GM12865 (cell line): ENCODE results near the gene QRFP.
A peak's percentile ranks its signal among the peaks of the same experiment; 100 is the strongest.

Source experiments
- DNase-seq: peaks from one replicate; pipeline ENCODE4 v3.0.0; 2010; ENCODE audit warnings: low read depth
- H3K4me3 ChIP-seq: 2 replicates; pipeline ENCODE4 v1.5.1; 2011; ENCODE audit warnings: mild to moderate bottlenecking, low read depth, low read length, control low read depth
- CTCF ChIP-seq: IDR thresholded peaks from 2 replicates; pipeline ENCODE4 v1.5.1; 2011; ENCODE audit warnings: low read length, control low read depth, low read depth, inconsistent platforms; ENCODE audit not compliant: insufficient read depth; ENCODE audit errors: missing control alignments

Gene QRFP

GRCh38 chr9:130870491-130871381, 25.9 kb downstream of the QRFP start:
- no peak overlapping the region for H3K4me3 ChIP-seq
- DNase-seq = peak; percentile 67
- TF ChIP-seq CTCF = no peak

GRCh38 chr9:130869250-130869649, 27.4 kb downstream of the QRFP start:
- no peak for DNase-seq

GRCh38 chr9:130868230-130868629, 28.4 kb downstream of the QRFP start:
- TF ChIP-seq CTCF = no peak
- H3K4me3 ChIP-seq = no peak overlapping the region
- DNase-seq = no peak

More at GRCh38 chr9:130869250-130869649, 27.4 kb downstream of the QRFP start:
- H3K4me3 ChIP-seq = no peak overlapping the region
- no peak for TF ChIP-seq CTCF

- DNase-seq = no peak
- no peak overlapping the region for H3K4me3 ChIP-seq
- TF ChIP-seq CTCF = no peak
Observed at GRCh38 chr9:130867556-130867955, 29.1 kb downstream of the QRFP start.

- peak; percentile 70 for DNase-seq
Observed at GRCh38 chr9:130866474-130866965, 30.1 kb downstream of the QRFP start.

GRCh38 chr9:130865921-130866320, 30.7 kb downstream of the QRFP start:
- TF ChIP-seq CTCF = no peak
- DNase-seq = no peak
- H3K4me3 ChIP-seq = no peak overlapping the region

More at GRCh38 chr9:130866474-130866965, 30.1 kb downstream of the QRFP start:
- peak; percentile 71 for TF ChIP-seq CTCF
- H3K4me3 ChIP-seq = no peak overlapping the region

GRCh38 chr9:130864541-130864940, 32.1 kb downstream of the QRFP start:
- DNase-seq = no peak
- TF ChIP-seq CTCF = no peak

More at GRCh38 chr9:130864541-130864940, 32.1 kb downstream of the QRFP start:
- H3K4me3 ChIP-seq = no peak overlapping the region
